GM19240 (cell line): ENCODE measurements around the gene WFDC10A.
"Not testable (repeated sequence)": the region's sequence is repeated elsewhere in the genome, so short reads cannot be mapped to it uniquely, and the experiment has no call there.

Experiments
- DNase-seq: peaks from one replicate; pipeline ENCODE4 v3.0.0; 2011; ENCODE audit warnings: low spot score; ENCODE audit not compliant: insufficient read length

Gene WFDC10A

DNA sequence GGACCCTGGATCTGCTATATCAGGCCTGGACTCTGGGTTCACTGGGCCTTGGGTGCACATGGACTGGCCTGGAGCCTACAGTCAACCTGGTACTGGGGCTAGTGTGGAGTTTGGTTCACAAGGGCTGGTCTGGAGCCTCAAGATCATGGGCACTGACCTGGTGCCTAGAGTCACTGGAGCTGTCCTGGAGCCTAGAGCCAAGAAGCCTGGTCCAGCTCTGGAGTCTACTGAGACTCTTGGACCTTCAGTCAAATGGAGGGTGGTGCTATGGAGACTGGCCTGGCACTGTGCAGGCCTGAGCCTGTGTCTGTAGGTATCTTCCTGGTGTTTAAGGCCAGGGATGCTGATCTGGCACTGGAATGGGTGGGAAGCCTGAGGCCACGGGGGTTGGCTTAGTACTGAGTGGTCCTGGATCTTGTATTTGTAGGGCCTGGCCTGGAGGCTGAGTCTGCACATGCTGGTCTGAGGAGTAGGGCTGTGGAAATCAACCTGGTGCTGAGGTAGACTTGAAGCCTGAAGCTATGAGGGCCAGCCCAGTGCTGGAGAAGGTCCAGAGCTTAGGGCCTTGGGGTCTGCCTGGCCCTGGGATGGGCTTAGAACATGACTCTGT lies 18.0 kb downstream of the WFDC10A start:
- DNase-seq = no peak

DNA sequence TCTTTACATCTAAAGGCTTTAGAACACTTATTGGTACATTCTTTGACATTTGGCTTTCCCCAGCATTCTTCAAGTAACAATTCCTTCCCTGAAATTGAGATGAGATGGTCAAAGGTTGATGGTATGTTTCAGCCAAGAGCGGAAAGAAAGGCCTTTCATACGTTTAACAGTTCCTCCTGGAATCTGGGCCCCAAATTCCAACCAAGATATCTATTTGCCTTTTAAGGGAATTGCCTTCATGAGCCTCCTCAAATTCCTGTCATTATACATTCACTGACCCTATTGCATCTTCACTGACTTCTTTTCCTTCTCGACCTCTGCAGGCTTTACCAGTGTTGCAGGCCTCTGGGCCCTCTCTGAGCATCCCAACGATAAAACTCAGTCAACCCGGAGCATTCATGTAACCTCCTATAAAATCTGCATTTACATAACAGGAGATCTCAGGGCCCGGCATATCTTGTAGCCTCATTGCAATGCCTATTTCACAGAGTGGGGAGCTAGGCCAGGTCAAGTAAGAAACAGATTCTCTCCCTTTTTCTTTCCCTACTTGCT lies 19.8 kb downstream of the WFDC10A start:
- no peak for DNase-seq

GRCh38 chr20:45651726-45652125 lies 22.2 kb downstream of the WFDC10A start:
- not testable (repeated sequence) for DNase-seq

DNA sequence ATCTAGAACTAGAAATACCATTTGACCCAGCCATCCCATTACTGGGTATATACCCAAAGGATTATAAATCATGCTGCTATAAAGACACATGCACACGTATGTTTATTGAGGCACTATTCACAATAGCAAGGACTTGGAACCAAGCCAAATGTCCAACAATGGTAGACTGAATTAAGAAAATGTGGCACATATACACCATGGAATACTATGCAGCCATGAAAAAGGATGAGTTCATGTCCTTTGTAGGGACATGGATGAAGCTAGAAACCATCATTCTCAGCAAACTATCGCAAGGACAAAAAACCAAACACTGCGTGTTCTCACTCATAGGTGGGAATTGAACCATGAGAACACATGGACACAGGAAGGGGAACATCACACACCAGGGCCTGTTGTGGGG lies 27.5 kb downstream of the WFDC10A start:
- not testable (repeated sequence) for DNase-seq

DNA sequence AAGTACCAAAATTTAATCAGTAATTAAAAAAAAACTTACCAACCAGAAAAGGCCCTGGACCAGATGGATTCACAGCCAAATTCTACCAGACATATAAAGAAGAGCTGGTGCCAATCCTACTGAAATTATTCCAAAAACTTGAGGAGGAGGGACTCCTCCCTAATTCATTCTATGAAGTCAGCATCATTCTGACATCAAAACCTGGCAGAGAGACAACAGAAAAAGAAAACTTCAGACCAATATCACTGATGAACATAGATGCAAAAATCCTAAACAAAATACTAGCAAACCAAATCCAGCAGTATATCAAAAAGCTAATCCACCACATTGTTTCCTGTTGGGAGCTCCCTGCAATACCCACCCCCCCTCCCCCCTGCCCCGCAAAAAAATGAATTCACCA lies 40.6 kb downstream of the WFDC10A start, which contains the start of gene WFDC11:
WFDC11 (minus strand) TSS at position 101 of the 400 bp plus-strand sequence. CDS start 19,639 bp downstream, outside the sequence.
- DNase-seq = no peak

GRCh38 chr20:45672765-45673164 lies 43.2 kb downstream of the WFDC10A start:
- DNase-seq = no peak

DNA sequence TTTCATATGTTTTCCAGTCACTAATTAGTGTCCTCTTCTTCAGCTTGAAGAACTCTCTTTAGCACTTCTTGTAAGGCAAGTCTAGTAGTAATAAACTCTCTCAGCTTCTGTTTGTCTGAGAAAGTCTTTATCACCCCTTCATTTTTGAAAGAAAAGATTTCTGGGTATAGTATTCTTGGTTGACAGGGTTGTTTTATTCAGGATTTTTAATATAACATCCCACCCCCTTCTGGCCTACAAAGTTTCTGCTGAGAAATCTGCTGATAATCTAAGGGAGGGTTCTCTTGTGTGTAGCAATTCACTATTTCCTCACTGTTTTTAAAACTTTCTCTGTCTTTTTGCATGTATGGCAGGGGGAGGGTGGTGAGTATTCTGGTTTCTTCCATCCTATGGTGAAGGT lies 50.1 kb downstream of the WFDC10A start:
- no peak for DNase-seq
